Left lung (tissue), 10 donors: Measurements from ENCODE around the gene MPG. TPM values are rescaled to one million over a fixed set of nuclear protein-coding genes. Genes with fewer than 3 reads are reported as not detected.
A peak's percentile ranks its signal among the peaks of the same experiment; 100 is the strongest.

ENCODE experiments used
- ATAC-seq: fragments of 200-7000 bp; cut with Tn5 transposase; one replicate; pipeline ENCODE4 v1.9.1; 2020; ENCODE audit warnings: moderate library complexity
- DNase-seq, 4 donors: peaks; one replicate each; pipeline ENCODE4 v3.0.0-alpha.2; 2013 to 2020
- H3K27ac ChIP-seq, 2 donors: fragments of 200-600 bp; sonication (generic) in 1 of 2; one replicate each; pipeline versions ENCODE4 v1.5.0 to v1.8.0; 2020 to 2021
- H3K27me3 ChIP-seq, 2 donors: fragments of 200-600 bp; sonication (generic) in 1 of 2; one replicate each; pipeline versions ENCODE4 v1.5.0 to v1.8.0; 2020 to 2021
- H3K36me3 ChIP-seq, 2 donors: fragments of 200-600 bp; sonication (generic) in 1 of 2; one replicate each; pipeline versions ENCODE4 v1.5.0 to v1.8.0; 2020 to 2021
- H3K4me1 ChIP-seq, 2 donors: fragments of 200-600 bp; one replicate each; pipeline ENCODE4 v1.8.0; 2021
- H3K4me3 ChIP-seq, 2 donors: fragments of 200-600 bp; sonication (generic) in 1 of 2; one replicate each; pipeline versions ENCODE4 v1.5.0 to v1.8.0; 2020 to 2021; ENCODE audit warnings: mild to moderate bottlenecking in 1 of 2
- H3K9me3 ChIP-seq, 2 donors: fragments of 200-600 bp; sonication (generic) in 1 of 2; one replicate each; pipeline versions ENCODE4 v1.5.0 to v1.8.0; 2020 to 2021
- CTCF ChIP-seq, 2 donors: fragments of 200-600 bp; sonication (generic) in 1 of 2; IDR thresholded peaks; one replicate each; pipeline versions ENCODE4 v1.5.0 to v1.8.0; 2021; ENCODE audit warnings: antibody characterized with exemption in 2 of 2
- intact Hi-C, 2 donors: fragments of 100-400 bp; cut with DNase I; formaldehyde crosslinking; loops; one replicate each; pipeline versions ENCODE4 v1.11.2 to v1.14.2; 2022
- polyA plus RNA-seq, 6 donors: library from polyadenylated mRNA; unstranded; fragments of 120-200 nt; gene quantifications; one replicate each; pipeline ENCODE4 v1.2.1, GENCODE V29; 2013; ENCODE audit not compliant: insufficient read length in 6 of 6
- total RNA-seq, 2 donors: library from RNA; stranded (reverse); fragmentation: NEBNext Ultra II Directional; extraction: Animal tissue kit (Norgen Biotek cat#: 25700); gene quantifications; one replicate each; pipeline ENCODE4 v1.2.1, GENCODE V29; 2021
- donor health status: DM: no; HTN: yes; CAD: no.
- donor health status: DM: no; HTN: no; CAD: no.

MPG gene
- total and polyA plus RNA-seq, 8 donors: 22.2 to 47.6 (median 29.5) TPM

GRCh38 chr16:75580-76501 lies 2.2 kb upstream of the MPG start:
- no peak for TF ChIP-seq CTCF (IDR thresholded peaks at IDR 0.05)
- intact Hi-C loops: no loop called here
- Histone ChIP-seq H3K36me3 (peaks cover 0 to 16% of the 10 kb centered on the region in 2 donors), H3K27me3 (peaks cover 0 to 35% of the 10 kb centered on the region in 2 donors), H3K9me3 (no peaks in the 10 kb centered on the region), H3K4me1 (peaks cover 33 to 79% of the 10 kb centered on the region in 2 donors), H3K27ac (peak overlapping the region; percentile 80 to 93), H3K4me3 (no peak overlapping the region)
- ATAC-seq (peak; percentile 0), DNase-seq (peak; percentile 76 to 92 (median 85))

GRCh38 chr16:76535-77272 lies 1.3 kb upstream of the MPG start:
- intact Hi-C loops: no loop called here
- Histone ChIP-seq H3K4me3 (peak overlapping the region in 1 of 2 donors; percentile 91), H3K4me1 (peaks cover 28 to 71% of the 10 kb centered on the region in 2 donors), H3K27ac (peak overlapping the region; percentile 80 to 93), H3K9me3 (no peaks in the 10 kb centered on the region), H3K27me3 (peaks cover 0 to 26% of the 10 kb centered on the region in 2 donors), H3K36me3 (peaks cover 0 to 17% of the 10 kb centered on the region in 2 donors)
- no peak for TF ChIP-seq CTCF (IDR thresholded peaks at IDR 0.05)
- DNase-seq (peak; percentile 54 to 84 (median 78)), ATAC-seq (peak; percentile 28)

- no peak for TF ChIP-seq CTCF (IDR thresholded peaks at IDR 0.05)
- peak in 3 of 4 donors; percentile 27 to 90 (median 65) for DNase-seq
- H3K36me3 ChIP-seq: peaks cover 0 to 17% of the 10 kb centered on the region in 2 donors
- peak; percentile 51 for ATAC-seq
- peak overlapping the region; percentile 53 to 91 for H3K4me3 ChIP-seq
- peaks cover 0 to 21% of the 10 kb centered on the region in 2 donors for H3K27me3 ChIP-seq
- peak overlapping the region; percentile 80 to 93 for H3K27ac ChIP-seq
- intact Hi-C loops: no loop called here
- H3K9me3 ChIP-seq: no peaks in the 10 kb centered on the region
- H3K4me1 ChIP-seq: peaks cover 28 to 70% of the 10 kb centered on the region in 2 donors
Measured at GRCh38 chr16:77273-77806, 685 bp upstream of the MPG start.

- intact Hi-C loops: no loop called here
Measured at GRCh38 chr16:78444-79150, 572 bp downstream of the MPG start.

More at GRCh38 chr16:78444-79150, 572 bp downstream of the MPG start:
- Histone ChIP-seq H3K4me3 (peak overlapping the region; percentile 53 to 91), H3K4me1 (peaks cover 28 to 60% of the 10 kb centered on the region in 2 donors), H3K36me3 (peaks cover 0 to 22% of the 10 kb centered on the region in 2 donors), H3K9me3 (no peaks in the 10 kb centered on the region), H3K27ac (peak overlapping the region; percentile 80 to 93), H3K27me3 (peaks cover 0 to 9% of the 10 kb centered on the region in 2 donors)
- ATAC-seq: peak; percentile 1
- TF ChIP-seq CTCF (IDR thresholded peaks at IDR 0.05): no peak
- DNase-seq: no peak
